ENCODE measurements around the gene ADCY2.

The ADCY2 gene

DNA sequence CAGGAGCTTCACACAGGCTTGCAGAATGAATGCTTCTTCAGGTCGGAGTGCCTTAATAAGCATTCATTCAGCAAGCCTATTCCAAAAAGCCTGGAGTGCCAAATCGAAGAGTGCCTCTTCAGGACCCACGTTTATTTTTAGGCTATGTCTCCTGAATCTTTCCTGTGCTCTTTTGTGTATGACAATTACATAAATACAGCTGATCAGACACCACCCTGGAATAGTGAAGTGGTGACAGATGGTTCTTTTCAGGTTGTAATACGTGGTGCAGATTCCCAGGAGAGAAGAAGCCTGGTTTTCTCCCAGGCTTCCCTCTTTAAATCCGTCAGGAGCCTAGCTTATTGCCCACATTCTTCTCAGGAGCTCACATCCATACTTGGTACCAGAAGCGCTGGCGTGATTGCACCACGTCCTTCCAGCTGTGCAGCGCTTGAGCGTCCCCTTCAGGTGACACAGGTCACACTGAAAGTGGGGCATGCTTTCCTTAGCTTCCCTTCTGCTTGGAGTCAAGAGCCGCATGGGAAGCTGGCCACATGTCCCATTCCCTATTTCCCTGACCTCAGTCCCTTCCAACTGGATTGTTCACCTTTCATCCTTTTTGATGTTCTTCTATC, 123.1 kb downstream of the ADCY2 start:
- peaks cover 5% of the 10 kb centered on the region for H3K36me3 ChIP-seq (ENCODE audit: insufficient read depth, insufficient read length, low read length)
- TF ChIP-seq ZNF274 (IDR thresholded peaks at IDR 0.05; ENCODE audit: low read depth, low read length) (no peak), SUZ12 (IDR thresholded peaks at IDR 0.05; ENCODE audit: extremely low read depth, insufficient read depth, insufficient read length) (no peak), YY1 (IDR thresholded peaks at IDR 0.05; ENCODE audit: insufficient read depth, insufficient read length) (no peak)
- H3K4me1 ChIP-seq (ENCODE audit: insufficient read depth, insufficient read length), result peaks cover 4% of the 10 kb centered on the region
- no peak overlapping the region for H3K4me3 ChIP-seq (ENCODE audit: insufficient read length, low read depth)
- no peak overlapping the region for H3K9ac ChIP-seq (ENCODE audit: insufficient read length, low read depth)
- H3K27me3 ChIP-seq (ENCODE audit: insufficient read depth, insufficient read length), result no peaks in the 10 kb centered on the region
- H3K9me3 ChIP-seq (ENCODE audit: insufficient read depth, low read length), result no peaks in the 10 kb centered on the region
- no peak for DNase-seq (ENCODE audit: low read depth, low spot score)

DNA sequence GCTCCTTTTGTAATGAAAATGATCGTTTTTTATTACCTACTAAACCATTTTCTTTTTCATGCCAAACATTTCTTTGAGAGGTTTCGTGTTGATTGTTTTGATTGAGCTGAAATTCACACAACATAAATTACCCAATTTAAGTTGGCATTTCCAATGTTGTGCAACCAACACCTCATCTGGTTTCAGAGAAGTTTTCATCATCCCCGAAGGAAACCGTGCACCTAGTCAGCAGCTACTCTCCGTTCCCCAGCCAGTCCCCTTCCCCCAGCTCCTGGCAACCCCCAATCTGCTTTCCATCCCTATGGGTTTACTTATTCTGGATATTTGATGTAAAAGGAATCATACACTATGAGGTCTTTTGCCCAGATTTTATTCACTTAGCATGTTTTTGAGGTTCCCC, 123.6 kb downstream of the ADCY2 start:
- H3K9ac ChIP-seq (ENCODE audit: insufficient read length, low read depth), result no peak overlapping the region
- H3K4me3 ChIP-seq (ENCODE audit: insufficient read length, low read depth), result no peak overlapping the region
- peaks cover 4% of the 10 kb centered on the region for H3K4me1 ChIP-seq (ENCODE audit: insufficient read depth, insufficient read length)
- DNase-seq (ENCODE audit: low read depth, low spot score), result no peak
- no peaks in the 10 kb centered on the region for H3K9me3 ChIP-seq (ENCODE audit: insufficient read depth, low read length)
- TF ChIP-seq SUZ12 (IDR thresholded peaks at IDR 0.05; ENCODE audit: extremely low read depth, insufficient read depth, insufficient read length), result no peak
- no peak for TF ChIP-seq YY1 (IDR thresholded peaks at IDR 0.05; ENCODE audit: insufficient read depth, insufficient read length)
- TF ChIP-seq ZNF274 (IDR thresholded peaks at IDR 0.05; ENCODE audit: low read depth, low read length), result no peak
- no peaks in the 10 kb centered on the region for H3K27me3 ChIP-seq (ENCODE audit: insufficient read depth, insufficient read length)
- H3K36me3 ChIP-seq (ENCODE audit: insufficient read depth, insufficient read length, low read length), result peaks cover 10% of the 10 kb centered on the region

DNA sequence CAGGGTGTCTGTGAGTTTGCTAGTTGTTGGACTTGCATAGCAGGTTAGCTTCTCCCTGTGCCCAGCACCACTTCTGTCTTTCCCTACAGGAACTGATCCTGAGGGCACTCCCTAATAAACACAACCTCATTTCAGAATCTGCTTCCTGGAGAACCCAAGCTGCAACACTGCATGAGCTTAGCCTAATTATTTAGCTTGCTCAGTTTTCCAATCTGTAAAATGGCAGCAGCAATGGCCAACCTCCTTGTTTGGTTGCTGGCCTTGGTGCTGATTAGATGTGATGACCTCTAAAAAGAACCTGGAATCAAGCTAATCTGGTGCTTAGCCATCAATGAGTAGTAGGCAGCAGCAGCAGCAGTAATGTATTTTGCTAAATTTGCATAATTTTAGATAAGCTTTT, 133.9 kb downstream of the ADCY2 start:
- TF ChIP-seq SUZ12 (IDR thresholded peaks at IDR 0.05; ENCODE audit: extremely low read depth, insufficient read depth, insufficient read length), result no peak
- no peak for TF ChIP-seq ZNF274 (IDR thresholded peaks at IDR 0.05; ENCODE audit: low read depth, low read length)
- TF ChIP-seq YY1 (IDR thresholded peaks at IDR 0.05; ENCODE audit: insufficient read depth, insufficient read length), result no peak
- Histone ChIP-seq H3K9me3 (ENCODE audit: insufficient read depth, low read length) (no peaks in the 10 kb centered on the region), H3K4me1 (ENCODE audit: insufficient read depth, insufficient read length) (no peaks in the 10 kb centered on the region), H3K4me3 (ENCODE audit: insufficient read length, low read depth) (no peak overlapping the region), H3K9ac (ENCODE audit: insufficient read length, low read depth) (no peak overlapping the region), H3K27me3 (ENCODE audit: insufficient read depth, insufficient read length) (no peaks in the 10 kb centered on the region), H3K36me3 (ENCODE audit: insufficient read depth, insufficient read length, low read length) (peaks cover 4% of the 10 kb centered on the region)
- DNase-seq (ENCODE audit: low read depth, low spot score), result no peak

DNA sequence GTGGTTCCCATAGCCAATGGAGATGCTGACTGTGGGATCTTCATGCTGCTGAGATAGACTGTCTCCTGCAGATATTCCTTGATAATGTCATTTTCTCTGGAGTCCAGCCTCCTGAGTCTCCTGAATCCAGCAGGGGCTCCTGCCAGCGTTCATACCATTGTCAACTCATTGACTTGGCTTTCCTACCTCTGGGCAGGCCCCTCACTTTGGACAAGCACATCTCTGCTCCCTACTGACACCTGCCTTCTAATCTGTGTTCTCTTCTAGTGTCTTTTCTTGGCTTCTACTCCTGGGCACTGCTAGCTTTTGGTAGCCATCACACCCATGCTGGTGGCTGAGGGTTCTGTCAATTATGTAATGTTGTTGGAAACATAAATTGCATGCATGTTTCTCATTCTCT, 138.0 kb downstream of the ADCY2 start:
- H3K4me1 ChIP-seq (ENCODE audit: insufficient read depth, insufficient read length), result no peaks in the 10 kb centered on the region
- H3K9ac ChIP-seq (ENCODE audit: insufficient read length, low read depth), result no peak overlapping the region
- H3K27me3 ChIP-seq (ENCODE audit: insufficient read depth, insufficient read length), result no peaks in the 10 kb centered on the region
- H3K36me3 ChIP-seq (ENCODE audit: insufficient read depth, insufficient read length, low read length), result peaks cover 4% of the 10 kb centered on the region
- H3K9me3 ChIP-seq (ENCODE audit: insufficient read depth, low read length), result no peaks in the 10 kb centered on the region
- TF ChIP-seq YY1 (IDR thresholded peaks at IDR 0.05; ENCODE audit: insufficient read depth, insufficient read length) (no peak), SUZ12 (IDR thresholded peaks at IDR 0.05; ENCODE audit: extremely low read depth, insufficient read depth, insufficient read length) (no peak), ZNF274 (IDR thresholded peaks at IDR 0.05; ENCODE audit: low read depth, low read length) (no peak)
- no peak overlapping the region for H3K4me3 ChIP-seq (ENCODE audit: insufficient read length, low read depth)
- DNase-seq (ENCODE audit: low read depth, low spot score), result no peak

DNA sequence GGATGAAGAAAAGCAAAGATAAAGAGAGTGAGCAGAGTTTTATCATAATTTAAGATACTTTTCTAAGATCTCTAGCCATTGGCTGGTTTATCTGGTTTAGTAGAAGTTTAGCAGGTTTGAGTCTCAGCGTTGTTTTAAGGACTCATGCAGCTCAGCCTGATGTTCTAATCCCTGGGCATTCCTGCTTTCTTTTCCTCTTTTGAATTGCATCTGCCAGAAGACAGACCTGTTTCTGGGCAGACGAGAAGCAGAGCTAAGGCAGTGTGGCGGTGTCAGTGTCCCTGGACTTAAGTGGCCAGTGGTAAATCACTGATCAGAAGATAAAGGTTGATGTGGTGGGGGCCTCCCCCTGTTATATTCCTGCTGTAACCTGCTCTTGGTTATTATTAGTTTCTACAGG, 138.6 kb downstream of the ADCY2 start:
- DNase-seq (ENCODE audit: low read depth, low spot score), result no peak
- TF ChIP-seq ZNF274 (IDR thresholded peaks at IDR 0.05; ENCODE audit: low read depth, low read length) (no peak), SUZ12 (IDR thresholded peaks at IDR 0.05; ENCODE audit: extremely low read depth, insufficient read depth, insufficient read length) (no peak), YY1 (IDR thresholded peaks at IDR 0.05; ENCODE audit: insufficient read depth, insufficient read length) (no peak)
- H3K4me3 ChIP-seq (ENCODE audit: insufficient read length, low read depth), result no peak overlapping the region
- no peaks in the 10 kb centered on the region for H3K4me1 ChIP-seq (ENCODE audit: insufficient read depth, insufficient read length)
- H3K36me3 ChIP-seq (ENCODE audit: insufficient read depth, insufficient read length, low read length), result peaks cover 4% of the 10 kb centered on the region
- no peaks in the 10 kb centered on the region for H3K27me3 ChIP-seq (ENCODE audit: insufficient read depth, insufficient read length)
- no peaks in the 10 kb centered on the region for H3K9me3 ChIP-seq (ENCODE audit: insufficient read depth, low read length)
- no peak overlapping the region for H3K9ac ChIP-seq (ENCODE audit: insufficient read length, low read depth)

DNA sequence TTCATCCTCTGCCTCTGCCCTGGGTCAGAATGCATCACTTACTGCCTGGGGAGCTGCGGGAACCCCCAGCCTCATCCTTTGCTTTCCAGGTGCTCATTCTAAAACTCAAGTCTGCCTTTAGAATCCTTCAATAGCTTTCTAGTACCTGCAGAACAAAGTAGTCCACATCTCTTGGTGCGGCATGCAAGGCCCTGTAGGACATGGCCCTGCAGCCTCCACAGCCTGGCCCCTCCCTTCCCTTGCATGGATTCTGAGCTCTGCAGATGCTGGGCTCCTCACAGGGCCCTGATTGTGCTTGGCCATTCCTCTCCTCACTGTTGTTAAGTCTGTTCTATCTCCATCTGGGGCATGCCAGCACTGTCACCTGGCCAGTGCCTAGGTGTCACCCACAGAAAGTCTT, 141.6 kb downstream of the ADCY2 start:
- DNase-seq (ENCODE audit: low read depth, low spot score), result no peak
- no peaks in the 10 kb centered on the region for H3K36me3 ChIP-seq (ENCODE audit: insufficient read depth, insufficient read length, low read length)

DNA sequence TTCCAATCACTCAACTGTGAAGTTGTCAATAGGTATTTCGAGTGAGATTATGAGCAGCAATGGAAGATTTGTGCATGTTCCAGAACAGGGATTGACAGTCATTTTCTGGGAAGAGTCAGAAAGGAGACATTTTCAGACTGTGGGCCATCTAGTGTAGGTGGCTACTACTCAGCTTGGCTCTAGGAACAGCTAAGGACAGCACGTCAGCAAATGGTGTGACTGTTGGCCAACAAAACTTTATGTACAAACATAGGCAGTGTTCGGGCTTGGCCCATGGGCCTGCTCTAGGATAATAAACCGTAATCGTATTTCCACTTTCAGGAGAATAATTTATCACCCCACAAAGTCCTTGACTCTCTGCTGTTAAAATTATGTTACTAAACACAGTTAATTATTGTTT, 143.6 kb downstream of the ADCY2 start:
- no peaks in the 10 kb centered on the region for H3K36me3 ChIP-seq (ENCODE audit: insufficient read depth, insufficient read length, low read length)
- no peak overlapping the region for H3K4me3 ChIP-seq (ENCODE audit: insufficient read length, low read depth)
- H3K9ac ChIP-seq (ENCODE audit: insufficient read length, low read depth), result no peak overlapping the region
- TF ChIP-seq ZNF274 (IDR thresholded peaks at IDR 0.05; ENCODE audit: low read depth, low read length), result no peak
- no peak for TF ChIP-seq YY1 (IDR thresholded peaks at IDR 0.05; ENCODE audit: insufficient read depth, insufficient read length)
- no peak for TF ChIP-seq SUZ12 (IDR thresholded peaks at IDR 0.05; ENCODE audit: extremely low read depth, insufficient read depth, insufficient read length)
- no peaks in the 10 kb centered on the region for H3K9me3 ChIP-seq (ENCODE audit: insufficient read depth, low read length)
- H3K4me1 ChIP-seq (ENCODE audit: insufficient read depth, insufficient read length), result no peaks in the 10 kb centered on the region
- no peak for DNase-seq (ENCODE audit: low read depth, low spot score)
- no peaks in the 10 kb centered on the region for H3K27me3 ChIP-seq (ENCODE audit: insufficient read depth, insufficient read length)

More for the DNA sequence above, 141.6 kb downstream of the ADCY2 start:
- TF ChIP-seq YY1 (IDR thresholded peaks at IDR 0.05; ENCODE audit: insufficient read depth, insufficient read length) (no peak), ZNF274 (IDR thresholded peaks at IDR 0.05; ENCODE audit: low read depth, low read length) (no peak), SUZ12 (IDR thresholded peaks at IDR 0.05; ENCODE audit: extremely low read depth, insufficient read depth, insufficient read length) (no peak)
- Histone ChIP-seq H3K4me1 (ENCODE audit: insufficient read depth, insufficient read length) (no peaks in the 10 kb centered on the region), H3K9ac (ENCODE audit: insufficient read length, low read depth) (no peak overlapping the region), H3K27me3 (ENCODE audit: insufficient read depth, insufficient read length) (no peaks in the 10 kb centered on the region), H3K4me3 (ENCODE audit: insufficient read length, low read depth) (no peak overlapping the region), H3K9me3 (ENCODE audit: insufficient read depth, low read length) (no peaks in the 10 kb centered on the region)
